ENCODE results near the gene TPI1. TPM values are rescaled to one million over a fixed set of nuclear protein-coding genes. Genes with fewer than 3 reads are reported as not detected.
A peak's percentile ranks its signal among the peaks of the same experiment; 100 is the strongest.
"Not testable (repeated sequence)": the region's sequence is repeated elsewhere in the genome, so short reads cannot be mapped to it uniquely, and the experiment has no call there.

The TPI1 gene
- total RNA-seq, 2 donors from 2014 or later: 642 to 858 TPM

GRCh38 chr12:6904280-6905276 lies 37.2 kb downstream of the TPI1 start, which contains the start of gene LRRC23:
Gene LRRC23 (plus strand): TSS chr12:6904822. CDS start chr12:6905634, 812 bp downstream.
- intact Hi-C loops (cut with DNase I): no loop called here
- DNase-seq: peak; percentile 99
- ATAC-seq: peak; percentile 98

- DNase-seq (no peak), ATAC-seq (no peak)
- intact Hi-C loops (cut with DNase I): no loop called here
These were observed 38.2 kb downstream of the TPI1 start for GRCh38 chr12:6905414-6906040.

- DNase-seq; intact Hi-C loops (cut with DNase I); ATAC-seq: not testable (repeated sequence)
These were observed 40.8 kb downstream of the TPI1 start for GRCh38 chr12:6908141-6908540.

GRCh38 chr12:6909421-6910145 lies 42.3 kb downstream of the TPI1 start:
- intact Hi-C loops (cut with DNase I): no loop called here
- ATAC-seq (no peak), DNase-seq (no peak)

GRCh38 chr12:6912164-6912935 lies 45.0 kb downstream of the TPI1 start:
- no peak for ATAC-seq
- no peak for DNase-seq

GRCh38 chr12:6914246-6914946 lies 47.1 kb downstream of the TPI1 start, which contains the start of gene ENO2:
Gene ENO2 (plus strand): TSS chr12:6914580. CDS start chr12:6915833, 1,253 bp downstream.
- intact Hi-C loops (cut with DNase I): no loop called here
- peak; percentile 87 for DNase-seq
- ATAC-seq: peak; percentile 93 to 95

More at GRCh38 chr12:6912164-6912935, 45.0 kb downstream of the TPI1 start:
- intact Hi-C loops (cut with DNase I): no loop called here

GRCh38 chr12:6914947-6915788 lies 47.8 kb downstream of the TPI1 start:
- DNase-seq (peak; percentile 49), ATAC-seq (peak; percentile 3 to 8)
- intact Hi-C loops (cut with DNase I): no loop called here

GRCh38 chr12:6915789-6916285 lies 48.5 kb downstream of the TPI1 start:
- no peak for ATAC-seq
- intact Hi-C loops (cut with DNase I): no loop called here
- DNase-seq: no peak

GRCh38 chr12:6916426-6917200 lies 49.3 kb downstream of the TPI1 start:
- no peak for DNase-seq
- ATAC-seq: no peak
- intact Hi-C loops (cut with DNase I): no loop called here

- ATAC-seq: no peak
- intact Hi-C loops (cut with DNase I): no loop called here
- DNase-seq: no peak
These were observed 50.3 kb downstream of the TPI1 start for GRCh38 chr12:6917491-6918231.

- no peak for DNase-seq
These were observed 52.3 kb downstream of the TPI1 start for GRCh38 chr12:6919588-6919987.

More at GRCh38 chr12:6919588-6919987, 52.3 kb downstream of the TPI1 start:
- intact Hi-C loops (cut with DNase I): no loop called here
- no peak for ATAC-seq

Other genes with a start within 250 kb of the TPI1 start
- gene LPAR5, start 231.6 kb upstream of the TPI1 start, total RNA-seq: 1 to 10 TPM; 1.8 to 2.9 TPM
- under 1 TPM; 0.60 to 0.88 TPM for gene ACRBP, start 220.1 kb upstream of the TPI1 start, total RNA-seq
- gene ING4, start 204.4 kb upstream of the TPI1 start, total RNA-seq: 10 to 100 TPM; 16.8 to 28.5 TPM
- gene ZNF384, start 178.2 kb upstream of the TPI1 start, total RNA-seq: 10 to 100 TPM; 28.3 to 31.2 TPM
- gene PIANP, start 166.7 kb upstream of the TPI1 start, total RNA-seq: under 1 TPM; 0.18 to 0.42 TPM
- gene COPS7A, start 143.5 kb upstream of the TPI1 start, total RNA-seq: 10 to 100 TPM; 61.3 to 71.2 TPM
- 100 to 1,000 TPM; 118 to 149 TPM for gene MLF2, start 114.4 kb upstream of the TPI1 start, total RNA-seq
- gene PTMS, start 101.2 kb upstream of the TPI1 start, total RNA-seq: 100 to 1,000 TPM; 164 to 189 TPM
- under 1 TPM; 0.62 to 0.97 TPM for gene LAG3, start 95.0 kb upstream of the TPI1 start, total RNA-seq
- gene CD4, start 78.0 kb upstream of the TPI1 start, total RNA-seq: 10 to 100 TPM; 11.6 to 24.2 TPM
- 1 to 10 TPM; 5.3 to 8.4 TPM for gene GPR162, start 45.7 kb upstream of the TPI1 start, total RNA-seq
- 10 to 100 TPM; 13.2 to 22.3 TPM for gene P3H3, start 39.1 kb upstream of the TPI1 start, total RNA-seq
- gene GNB3, start 26.6 kb upstream of the TPI1 start, total RNA-seq: 1 to 10 TPM; 2.3 to 5.8 TPM
- gene CDCA3, start 16.2 kb upstream of the TPI1 start, total RNA-seq: under 1 TPM in 1 of 2 donors, not detected in 1; 0.82 TPM
- 10 to 100 TPM; 63.4 to 65.4 TPM for gene USP5, start 15.4 kb upstream of the TPI1 start, total RNA-seq
- gene SPSB2, start 5.8 kb downstream of the TPI1 start, total RNA-seq: 1 to 10 TPM; 3.7 to 4.1 TPM
- 10 to 100 TPM in 1 of 2 donors, 1 to 10 TPM in 1; 8.1 to 10.5 TPM for gene LRRC23, start 37.3 kb downstream of the TPI1 start, total RNA-seq
- 10 to 100 TPM; 12.8 to 24.9 TPM for gene ENO2, start 47.0 kb downstream of the TPI1 start, total RNA-seq
- gene ATN1, start 60.4 kb downstream of the TPI1 start, total RNA-seq: 10 to 100 TPM; 75.3 to 83.1 TPM
- gene RNU7-1, start 76.3 kb downstream of the TPI1 start, total RNA-seq: not detected
- 100 to 1,000 TPM; 249 to 282 TPM for gene C12orf57, start 76.5 kb downstream of the TPI1 start, total RNA-seq
- gene PTPN6, start 83.8 kb downstream of the TPI1 start, total RNA-seq: 10 to 100 TPM; 13.0 to 18.9 TPM
- 100 to 1,000 TPM; 117 to 157 TPM for gene PHB2, start 103.1 kb downstream of the TPI1 start, total RNA-seq
- 10 to 100 TPM; 34.4 to 36.6 TPM for gene EMG1, start 103.4 kb downstream of the TPI1 start, total RNA-seq
- 10 to 100 TPM; 22.6 to 29.4 TPM for gene LPCAT3, start 150.9 kb downstream of the TPI1 start, total RNA-seq
- 100 to 1,000 TPM; 222 to 287 TPM for gene C1S, start 193.2 kb downstream of the TPI1 start, total RNA-seq
- 100 to 1,000 TPM; 331 to 488 TPM for gene C1R, start 224.9 kb downstream of the TPI1 start, total RNA-seq
- 10 to 100 TPM; 23.0 to 29.8 TPM for gene C1RL, start 241.7 kb downstream of the TPI1 start, total RNA-seq